HepG2 (cell line): ENCODE measurements around the gene LRRC42. TPM values are rescaled to one million over a fixed set of nuclear protein-coding genes. Genes with fewer than 3 reads are reported as not detected.

Experiments
- ATAC-seq: fragments of 200-7000 bp; cut with Tn5 transposase; 3 replicates; pipeline ENCODE4 v1.9.1; 2020; ENCODE audit warnings: mild to moderate bottlenecking, moderate library complexity
- BruUV-seq: library from RNA; stranded (reverse); fragments of 400-500 nt; replicated peaks from 2 replicates; lab custom pipeline; 2021; lab: Mats Ljungman, UMichigan
- CTCF ChIA-PET: fragments of 300-600 bp; formaldehyde crosslinking; extraction: SDS; loops from one replicate; lab custom pipeline; 2021; ENCODE audit warnings: low total read pairs, inconsistent platforms, low intra/inter-chr PET ratio; lab: Yijun Ruan, JAX
- POLR2A ChIA-PET: fragments of 350-600 bp; sonication (Branson Sonifier 250); formaldehyde crosslinking; loops from one replicate; lab custom pipeline; 2020; ENCODE audit warnings: antibody characterized with exemption, inconsistent platforms; lab: Yijun Ruan, JAX
- DNase-seq: peaks from one replicate; pipeline ENCODE4 v3.0.0-alpha.2; 2015; ENCODE audit warnings: low spot score
- FAIRE-seq: peaks from 3 replicates; lab custom pipeline; 2011; peaks lifted over from hg19 to GRCh38; lab: Jason Lieb, UNC
- H2AFZ ChIP-seq: one replicate; pipeline ENCODE4 v1.6.1; 2011; ENCODE audit warnings: low read length, inconsistent platforms
- H3K27ac ChIP-seq: fragments of 300-600 bp; 3 replicates; pipeline ENCODE4 v1.8.0; 2011; ENCODE audit warnings: mixed run types, mild to moderate bottlenecking, mixed read lengths, low read length, inconsistent platforms; ENCODE audit not compliant: insufficient read depth; ENCODE audit errors: extremely low read length
- H3K27me3 ChIP-seq, 2 experiments: fragments of 200-600 bp in 1 of 2; 2 replicates in 1 of 2; 3 replicates in 1 of 2; pipeline versions ENCODE4 v1.6.0 to v1.8.0; 2011; ENCODE audit warnings: low read length in 2 of 2, mild to moderate bottlenecking in 2 of 2, moderate library complexity in 2 of 2, inconsistent platforms in 1 of 2; ENCODE audit not compliant: insufficient read depth in 2 of 2, control insufficient read depth in 1 of 2
- H3K36me3 ChIP-seq, 2 experiments: fragments of 200-600 bp in 1 of 2; replicated peaks in 1 of 2; 2 replicates in 1 of 2; 3 replicates in 1 of 2; pipeline versions ENCODE4 v1.5.1 to v1.8.0; 2011; ENCODE audit warnings: low read length in 2 of 2, inconsistent platforms in 1 of 2; ENCODE audit not compliant: insufficient read depth in 2 of 2, control insufficient read depth in 1 of 2
- H3K4me1 ChIP-seq: 2 replicates; pipeline ENCODE4 v1.5.1; 2012; ENCODE audit warnings: low read length, inconsistent platforms; ENCODE audit not compliant: insufficient read depth
- H3K4me2 ChIP-seq: 2 replicates; pipeline ENCODE4 v1.6.0; 2011; ENCODE audit warnings: low read depth, low read length, inconsistent platforms
- H3K4me3 ChIP-seq, 3 experiments: fragments of 200-600 bp in 1 of 3; sonication (generic), shearing (Covaris generic) in 1 of 3; replicated peaks in 1 of 3; 2 replicates each; pipeline ENCODE4 v1.5.1; 2011 to 2016; ENCODE audit warnings: low read length in 3 of 3, inconsistent platforms in 2 of 3, low read depth in 2 of 3, mild to moderate bottlenecking in 2 of 3, control low read depth in 1 of 3, mixed read lengths in 1 of 3; ENCODE audit not compliant: insufficient read depth in 1 of 3
- H3K79me2 ChIP-seq: one replicate; pipeline ENCODE4 v1.6.1; 2011; ENCODE audit warnings: low read length, inconsistent platforms; ENCODE audit not compliant: insufficient read depth
- H3K9ac ChIP-seq: 2 replicates; pipeline ENCODE4 v1.6.0; 2011; ENCODE audit warnings: mild to moderate bottlenecking, low read depth, low read length, inconsistent platforms; ENCODE audit not compliant: insufficient read depth
- H3K9me3 ChIP-seq: 2 replicates; pipeline ENCODE4 v1.5.1; 2012; ENCODE audit warnings: mild to moderate bottlenecking, low read length
- H4K20me1 ChIP-seq: 2 replicates; pipeline ENCODE4 v1.6.0; 2011; ENCODE audit warnings: inconsistent platforms, mild to moderate bottlenecking, low read length, moderate library complexity; ENCODE audit not compliant: insufficient read depth
- ATAD3A ChIP-seq: sonication (generic); formaldehyde crosslinking; IDR thresholded peaks from 2 replicates; pipeline ENCODE4 v1.4.0; 2020; ENCODE audit warnings: missing genetic modification reagents
- FOSL1 ChIP-seq: sonication (generic); formaldehyde crosslinking; IDR thresholded peaks from 2 replicates; pipeline ENCODE4 v1.9.0; 2021; ENCODE audit warnings: missing genetic modification reagents, borderline replicate concordance
- HMG20B ChIP-seq: conservative IDR thresholded peaks from 2 replicates; pipeline ENCODE4 v1.6.1; 2016; ENCODE audit warnings: missing genetic modification reagents, missing compliant biosample characterization
- HOXA3 ChIP-seq: sonication (generic); formaldehyde crosslinking; IDR thresholded peaks from 2 replicates; pipeline ENCODE4 v1.5.0; 2020; ENCODE audit warnings: missing genetic modification reagents
- IRF1 ChIP-seq: sonication (generic); formaldehyde crosslinking; IDR thresholded peaks from 2 replicates; pipeline ENCODE4 v1.4.0; 2020; ENCODE audit warnings: low read depth, mild to moderate bottlenecking, missing genetic modification reagents
- KLF16 ChIP-seq, 2 experiments: sonication (generic) in 1 of 2; formaldehyde crosslinking in 1 of 2; IDR thresholded peaks; 2 replicates each; pipeline versions ENCODE4 v1.6.1 to v1.8.0; 2016 to 2023; ENCODE audit warnings: missing genetic modification reagents in 2 of 2, missing compliant biosample characterization in 1 of 2
- THRA ChIP-seq: sonication (generic); formaldehyde crosslinking; IDR thresholded peaks from 2 replicates; pipeline ENCODE4 v1.4.0; 2020; ENCODE audit warnings: missing genetic modification reagents, borderline replicate concordance
- USF2 ChIP-seq, 2 experiments: sonication (generic) in 1 of 2; formaldehyde crosslinking in 1 of 2; IDR thresholded peaks; 2 replicates each; pipeline versions ENCODE4 v1.5.1 to v1.6.1; 2011 to 2020; ENCODE audit warnings: borderline replicate concordance in 1 of 2, low read depth in 1 of 2, low read length in 1 of 2, mild to moderate bottlenecking in 1 of 2, missing genetic modification reagents in 1 of 2, moderate library complexity in 1 of 2
- WGBS: methylation state at CpG from one replicate; pipeline ENCODE4 v1.1.6; 2017; ENCODE audit warnings: low lambda C conversion rate; 5-methylcytosine and 5-hydroxymethylcytosine counted together
- in situ Hi-C: cut with HindIII; loops from 2 replicates; pipeline ENCODE4 v1.10.0; 2017; ENCODE audit warnings: low pct_unique_long_range_greater_than_20kb; ENCODE audit not compliant: extremely low pct_ligation_motif_present
- intact Hi-C: fragments of 100-400 bp; cut with micrococcal nuclease; formaldehyde crosslinking; loops from one replicate; pipeline ENCODE4 v1.10.0; 2022; ENCODE audit not compliant: unreplicated experiment
- polyA plus RNA-seq, 8 experiments: library from polyadenylated mRNA; depleted of rRNA in 3 of 8; stranded (reverse) in 7 of 8; unstranded in 1 of 8; fragments of >200 nt; fragmentation: Illumina TruSeq in 4 of 8; extraction: Trizol in 4 of 8; gene quantifications; 2 replicates each; pipeline versions ENCODE4 v1.2.1 to v1.2.3, GENCODE V29; 2011 to 2016; ENCODE audit warnings: low read depth in 4 of 8, missing spikeins in 1 of 8, mixed read lengths in 1 of 8; ENCODE audit not compliant: insufficient read depth in 1 of 8
- total RNA-seq, 5 experiments: library from RNA; depleted of rRNA; stranded (reverse); fragments of >200 nt; fragmentation: Illumina TruSeq; extraction: Trizol; gene quantifications; 2 replicates each; pipeline ENCODE4 v1.2.3, GENCODE V29; 2016; ENCODE audit warnings: low read depth in 1 of 5
- TF ChIP-seq, protein P1 (sequence below): IDR thresholded peaks from 2 replicates; pipeline ENCODE4 v1.6.1; 2016; ENCODE audit warnings: mild to moderate bottlenecking, missing biosample characterization, missing genetic modification reagents
- TF ChIP-seq, protein P2 (sequence below): sonication (generic); formaldehyde crosslinking; IDR thresholded peaks from 2 replicates; pipeline ENCODE4 v1.5.1; 2020; ENCODE audit warnings: missing genetic modification reagents, mild to moderate bottlenecking, borderline replicate concordance

The LRRC42 gene
- total and polyA plus RNA-seq, 2 of the 13 experiments (the other 11 are each of a cell fraction or from before 2014, with no cell fraction given): 30.6 to 43.6 TPM

- H3K27ac ChIP-seq: no peak overlapping the region
- DNase-seq (no peak), FAIRE-seq (no peak), ATAC-seq (0 out of 3 replicates have a peak, but pooled peaks have one; percentile 8)
- H3K4me1 ChIP-seq: peaks cover 47% of the 10 kb centered on the region
- BruUV-seq: no TSS peak
- WGBS: 79% methylated on average over 13 of the region's 13 CpGs
- no peaks in the 10 kb centered on the region for H3K27me3 ChIP-seq
- intact Hi-C loops (no loop called here), in situ Hi-C loops (no loop called here)
- no peaks in the 10 kb centered on the region for H3K79me2 ChIP-seq
- no peaks in the 10 kb centered on the region for H3K36me3 ChIP-seq
- H4K20me1 ChIP-seq: no peaks in the 10 kb centered on the region
- H3K9me3 ChIP-seq: no peaks in the 10 kb centered on the region
- ChIA-PET CTCF (no interaction called here), POLR2A (no interaction called here)
- H3K4me2 ChIP-seq: peak overlapping the region; percentile 12; the same call in 1 of the 2 replicates
- no peak overlapping the region for H3K4me3 ChIP-seq
- TF ChIP-seq USF2 (IDR thresholded peaks at IDR 0.05; ENCODE audit: low read depth, low read length) (no peak), USF2 (CRISPR knock-in tag; IDR thresholded peaks at IDR 0.05; ENCODE audit: borderline replicate concordance) (no peak), HOXA3 (CRISPR knock-in tag) (no peak), ATAD3A (CRISPR knock-in tag) (no peak), KLF16 (CRISPR knock-in tag; IDR thresholded peaks at IDR 0.05) (no peak), FOSL1 (no peak), IRF1 (CRISPR knock-in tag) (no peak), HMG20B (CRISPR knock-in tag) (no peak), THRA (CRISPR knock-in tag) (no peak)
- TF ChIP-seq, protein P1, sequence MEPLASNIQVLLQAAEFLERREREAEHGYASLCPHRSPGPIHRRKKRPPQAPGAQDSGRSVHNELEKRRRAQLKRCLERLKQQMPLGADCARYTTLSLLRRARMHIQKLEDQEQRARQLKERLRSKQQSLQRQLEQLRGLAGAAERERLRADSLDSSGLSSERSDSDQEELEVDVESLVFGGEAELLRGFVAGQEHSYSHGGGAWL (CRISPR knock-in tag): no peak
- TF ChIP-seq, protein P2, sequence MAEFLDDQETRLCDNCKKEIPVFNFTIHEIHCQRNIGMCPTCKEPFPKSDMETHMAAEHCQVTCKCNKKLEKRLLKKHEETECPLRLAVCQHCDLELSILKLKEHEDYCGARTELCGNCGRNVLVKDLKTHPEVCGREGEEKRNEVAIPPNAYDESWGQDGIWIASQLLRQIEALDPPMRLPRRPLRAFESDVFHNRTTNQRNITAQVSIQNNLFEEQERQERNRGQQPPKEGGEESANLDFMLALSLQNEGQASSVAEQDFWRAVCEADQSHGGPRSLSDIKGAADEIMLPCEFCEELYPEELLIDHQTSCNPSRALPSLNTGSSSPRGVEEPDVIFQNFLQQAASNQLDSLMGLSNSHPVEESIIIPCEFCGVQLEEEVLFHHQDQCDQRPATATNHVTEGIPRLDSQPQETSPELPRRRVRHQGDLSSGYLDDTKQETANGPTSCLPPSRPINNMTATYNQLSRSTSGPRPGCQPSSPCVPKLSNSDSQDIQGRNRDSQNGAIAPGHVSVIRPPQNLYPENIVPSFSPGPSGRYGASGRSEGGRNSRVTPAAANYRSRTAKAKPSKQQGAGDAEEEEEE: no peak
- H2AFZ ChIP-seq: peak overlapping the region; percentile 2
- H3K9ac ChIP-seq: no peak overlapping the region
Observed at GRCh38 chr1:53979712-53980450, 33.7 kb downstream of the LRRC42 start.
